Neuronal stem cell (in vitro differentiated cells): Measurements from ENCODE around the gene SLC40A1.

ENCODE experiments used
- DNase-seq: peaks from one replicate; pipeline ENCODE4 v3.0.0-alpha.2; 2013; ENCODE audit warnings: low spot score
- H2AFZ ChIP-seq: one replicate; pipeline ENCODE4 v1.6.1; 2013; ENCODE audit warnings: mild to moderate bottlenecking, low read length, inconsistent platforms
- H2AK5ac ChIP-seq: 2 replicates; pipeline ENCODE4 v1.6.1; 2013; ENCODE audit warnings: low read depth, mild to moderate bottlenecking, inconsistent platforms, low read length, moderate library complexity, mixed read lengths
- H2BK120ac ChIP-seq: 2 replicates; pipeline ENCODE4 v1.6.1; 2013; ENCODE audit warnings: low read depth, mild to moderate bottlenecking, inconsistent platforms, low read length, moderate library complexity, mixed read lengths
- H2BK12ac ChIP-seq: one replicate; pipeline ENCODE4 v1.6.1; 2013; ENCODE audit warnings: low read length, inconsistent platforms
- H2BK15ac ChIP-seq: 2 replicates; pipeline ENCODE4 v1.6.1; 2013; ENCODE audit warnings: mild to moderate bottlenecking, low read length, inconsistent platforms, mixed read lengths
- H2BK5ac ChIP-seq: one replicate; pipeline ENCODE4 v1.6.1; 2013; ENCODE audit warnings: inconsistent platforms, mild to moderate bottlenecking, low read length, moderate library complexity
- H3K14ac ChIP-seq: one replicate; pipeline ENCODE4 v1.6.1; 2013; ENCODE audit warnings: low read length, inconsistent platforms
- H3K18ac ChIP-seq: 2 replicates; pipeline ENCODE4 v1.6.1; 2013; ENCODE audit warnings: low read length, inconsistent platforms
- H3K23ac ChIP-seq: 2 replicates; pipeline ENCODE4 v1.6.1; 2013; ENCODE audit warnings: low read depth, mild to moderate bottlenecking, mixed read lengths, low read length, inconsistent platforms; ENCODE audit not compliant: poor library complexity
- H3K27ac ChIP-seq: replicated peaks from 3 replicates; pipeline ENCODE4 v1.5.1; 2013; ENCODE audit warnings: low read length, inconsistent platforms
- H3K27me3 ChIP-seq, 3 experiments: 2 replicates each; pipeline ENCODE4 v1.6.1; 2013; ENCODE audit warnings: low read length in 3 of 3, mild to moderate bottlenecking in 2 of 3, inconsistent platforms in 1 of 3, low read depth in 1 of 3, mixed read lengths in 1 of 3, moderate library complexity in 1 of 3; ENCODE audit not compliant: control insufficient read depth in 3 of 3, insufficient read depth in 3 of 3
- H3K36me3 ChIP-seq, 2 donors: replicated peaks in 1 of 2; 2 replicates each; pipeline ENCODE4 v1.6.1; 2013; ENCODE audit warnings: low read length in 2 of 2; ENCODE audit not compliant: control insufficient read depth in 2 of 2, insufficient read depth in 2 of 2
- H3K4ac ChIP-seq: 2 replicates; pipeline ENCODE4 v1.6.1; 2013; ENCODE audit warnings: inconsistent platforms, mild to moderate bottlenecking, low read length, moderate library complexity
- H3K4me1 ChIP-seq, 2 donors: 1 replicate in 1 of 2; 2 replicates in 1 of 2; pipeline ENCODE4 v1.6.1; 2013; ENCODE audit warnings: low read length in 2 of 2, low read depth in 1 of 2; ENCODE audit not compliant: control insufficient read depth in 2 of 2, insufficient read depth in 1 of 2
- H3K4me2 ChIP-seq: one replicate; pipeline ENCODE4 v1.6.1; 2013; ENCODE audit warnings: mild to moderate bottlenecking, low read length, inconsistent platforms; ENCODE audit not compliant: insufficient read depth, poor library complexity, severe bottlenecking
- H3K4me3 ChIP-seq, 2 donors: 2 replicates each; pipeline ENCODE4 v1.5.1; 2013; ENCODE audit warnings: low read length in 2 of 2, mild to moderate bottlenecking in 2 of 2, inconsistent platforms in 1 of 2, moderate library complexity in 1 of 2
- H3K79me1 ChIP-seq: one replicate; pipeline ENCODE4 v1.6.1; 2013; ENCODE audit warnings: low read depth, mild to moderate bottlenecking, inconsistent platforms, low read length, moderate library complexity
- H3K9ac ChIP-seq: one replicate; pipeline ENCODE4 v1.6.1; 2013; ENCODE audit warnings: mild to moderate bottlenecking, low read depth, low read length, inconsistent platforms; ENCODE audit not compliant: poor library complexity
- H3K9me3 ChIP-seq, 2 donors: replicated peaks in 1 of 2; 2 replicates each; pipeline versions ENCODE3 to v1.6.1; 2013; ENCODE audit warnings: low read length in 2 of 2, mild to moderate bottlenecking in 2 of 2, inconsistent platforms in 1 of 2, low read depth in 1 of 2, mixed read lengths in 1 of 2, moderate library complexity in 1 of 2; ENCODE audit not compliant: control insufficient read depth in 2 of 2, insufficient read depth in 1 of 2
- H4K8ac ChIP-seq: one replicate; pipeline ENCODE4 v1.6.1; 2013; ENCODE audit warnings: low read depth, mild to moderate bottlenecking, inconsistent platforms, low read length, moderate library complexity
- H4K91ac ChIP-seq: one replicate; pipeline ENCODE4 v1.6.1; 2013; ENCODE audit warnings: low read length, low read depth, mild to moderate bottlenecking, inconsistent platforms; ENCODE audit not compliant: poor library complexity
- WGBS, 2 donors: extraction: QIAGEN DNeasy Blood & Tissue Kit; methylation state at CpG; one replicate each; pipeline ENCODE4 v1.1.7; 2013; ENCODE audit warnings: missing lambda C conversion rate in 2 of 2, mixed read lengths in 1 of 2; ENCODE audit not compliant: insufficient read length in 2 of 2, insufficient replicate concordance in 1 of 2; ENCODE audit errors: extremely low coverage in 2 of 2; 5-methylcytosine and 5-hydroxymethylcytosine counted together

SLC40A1 gene

DNA sequence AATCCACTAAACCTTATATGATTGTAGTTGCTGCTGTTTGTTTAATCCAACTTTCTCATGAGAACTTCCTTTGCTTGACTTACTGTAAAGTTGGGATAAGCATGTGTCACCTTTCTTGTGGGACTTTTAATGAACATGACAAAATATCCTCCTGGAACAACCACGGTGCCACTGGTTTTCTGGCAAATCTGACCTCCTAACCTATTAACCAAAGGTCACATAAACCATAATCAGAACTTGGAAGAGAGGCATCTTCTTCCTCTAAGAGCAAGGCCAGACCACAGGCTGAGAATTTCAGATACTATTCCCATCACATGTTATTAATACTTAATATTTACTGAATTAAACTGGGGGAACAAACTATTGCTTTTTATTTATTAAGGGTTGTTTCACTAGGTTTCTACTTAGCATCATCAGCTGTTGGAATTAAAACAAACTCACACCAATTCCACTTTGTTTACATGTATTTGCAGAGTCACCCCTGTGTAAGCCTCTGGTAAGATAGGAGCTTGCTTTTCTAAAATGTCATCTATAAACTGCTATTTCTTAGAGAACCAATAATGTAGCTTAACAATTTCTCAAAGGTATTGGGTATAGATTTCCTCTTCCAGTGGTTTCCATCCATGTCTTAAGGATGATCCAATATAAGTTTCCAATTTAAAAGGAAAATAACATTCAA, 2.2 kb downstream of the SLC40A1 start:
- WGBS, 2 donors: no CpG with 5 or more reads among the region's 1 CpG
- no peak overlapping the region for H2AFZ ChIP-seq
- no peak overlapping the region for H2AK5ac ChIP-seq
- no peak overlapping the region for H4K91ac ChIP-seq
- H3K27ac ChIP-seq: no peak overlapping the region
- no peak overlapping the region for H2BK120ac ChIP-seq
- H3K23ac ChIP-seq: no peak overlapping the region
- H4K8ac ChIP-seq: no peak overlapping the region
- no peak overlapping the region for H3K4me2 ChIP-seq
- peaks cover 9 to 34% (median 29%) of the 10 kb centered on the region in 3 experiments for H3K27me3 ChIP-seq
- no peak overlapping the region for H3K14ac ChIP-seq
- H3K36me3 ChIP-seq: no peaks in the 10 kb centered on the region
- H3K9me3 ChIP-seq: peaks cover 1 to 6% of the 10 kb centered on the region in 2 donors
- H3K79me1 ChIP-seq: no peaks in the 10 kb centered on the region
- H3K4ac ChIP-seq: no peak overlapping the region
- no peak overlapping the region for H2BK5ac ChIP-seq
- H3K4me3 ChIP-seq: no peak overlapping the region
- H3K18ac ChIP-seq: no peak overlapping the region
- DNase-seq: no peak
- peaks cover 2 to 5% of the 10 kb centered on the region in 2 donors for H3K4me1 ChIP-seq
- no peak overlapping the region for H2BK12ac ChIP-seq
- no peak overlapping the region for H2BK15ac ChIP-seq
- no peak overlapping the region for H3K9ac ChIP-seq

DNA sequence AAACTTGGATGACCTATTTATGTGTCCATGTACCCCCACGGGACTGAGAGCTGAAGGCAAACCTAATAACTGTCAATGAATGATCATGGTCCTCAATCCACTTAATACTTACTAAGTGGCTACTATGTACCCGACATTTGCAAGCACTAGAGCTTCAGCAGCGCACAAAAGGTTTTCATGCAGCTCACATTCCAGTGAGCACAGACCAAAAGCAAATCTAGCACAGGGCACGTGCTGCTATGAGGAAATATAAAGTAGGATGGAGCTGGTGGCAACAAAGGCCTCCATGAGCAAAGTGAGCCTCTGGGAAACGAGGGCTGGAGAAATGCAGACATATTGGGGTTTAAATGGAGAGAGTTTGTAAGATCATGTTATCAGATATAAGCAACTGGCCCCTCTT, 3.5 kb downstream of the SLC40A1 start:
- no peak overlapping the region for H3K18ac ChIP-seq
- H4K91ac ChIP-seq: no peak overlapping the region
- no peak for DNase-seq
- no peaks in the 10 kb centered on the region for H3K79me1 ChIP-seq
- H2BK15ac ChIP-seq: no peak overlapping the region
- no peak overlapping the region for H2BK5ac ChIP-seq
- peaks cover 2 to 5% of the 10 kb centered on the region in 2 donors for H3K4me1 ChIP-seq
- H3K4me2 ChIP-seq: no peak overlapping the region
- no peak overlapping the region for H4K8ac ChIP-seq
- H2BK12ac ChIP-seq: no peak overlapping the region
- WGBS, 2 donors: no CpG with 5 or more reads among the region's 5 CpGs
- no peak overlapping the region for H3K27ac ChIP-seq
- H3K9ac ChIP-seq: no peak overlapping the region
- H3K27me3 ChIP-seq: peaks cover 9 to 27% (median 16%) of the 10 kb centered on the region in 3 experiments
- H2AK5ac ChIP-seq: no peak overlapping the region
- H3K14ac ChIP-seq: no peak overlapping the region
- H3K4ac ChIP-seq: no peak overlapping the region
- no peak overlapping the region for H3K23ac ChIP-seq
- H2AFZ ChIP-seq: no peak overlapping the region
- H3K9me3 ChIP-seq: peaks cover 1 to 6% of the 10 kb centered on the region in 2 donors
- no peaks in the 10 kb centered on the region for H3K36me3 ChIP-seq
- H3K4me3 ChIP-seq: no peak overlapping the region
- no peak overlapping the region for H2BK120ac ChIP-seq

DNA sequence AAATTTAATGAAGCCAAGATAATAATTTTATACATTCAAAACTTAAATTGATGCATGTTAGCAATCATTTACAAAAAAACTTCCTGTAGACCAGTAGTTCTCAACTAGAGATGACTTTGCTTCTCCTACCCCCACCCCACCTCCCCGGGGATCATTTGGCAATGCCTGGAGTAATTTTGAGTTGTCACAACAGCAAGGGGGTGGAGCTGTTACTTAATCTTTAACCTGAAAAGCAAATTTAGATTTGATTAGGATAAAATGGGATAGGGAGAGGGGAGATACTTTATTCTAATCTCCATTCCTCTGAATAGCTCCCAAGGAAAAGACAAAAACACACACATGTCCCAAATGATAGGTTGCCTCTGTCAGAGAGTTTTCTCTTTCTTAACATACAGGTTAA, 4.2 kb downstream of the SLC40A1 start:
- Histone ChIP-seq H2BK15ac (no peak overlapping the region), H2BK12ac (no peak overlapping the region), H3K79me1 (no peaks in the 10 kb centered on the region), H3K36me3 (no peaks in the 10 kb centered on the region), H3K27me3 (peaks cover 5 to 19% (median 9%) of the 10 kb centered on the region in 3 experiments), H3K18ac (no peak overlapping the region), H2BK5ac (no peak overlapping the region), H3K4me2 (no peak overlapping the region), H4K8ac (no peak overlapping the region), H3K14ac (no peak overlapping the region), H3K23ac (no peak overlapping the region), H3K9ac (no peak overlapping the region), H2AFZ (no peak overlapping the region), H2BK120ac (no peak overlapping the region), H3K9me3 (peaks cover 0 to 1% of the 10 kb centered on the region in 2 donors), H3K4me3 (no peak overlapping the region), H4K91ac (no peak overlapping the region), H3K4ac (no peak overlapping the region), H2AK5ac (no peak overlapping the region), H3K4me1 (peaks cover 2 to 5% of the 10 kb centered on the region in 2 donors), H3K27ac (no peak overlapping the region)
- DNase-seq: no peak
- WGBS, 2 donors: no CpG with 5 or more reads among the region's 1 CpG

DNA sequence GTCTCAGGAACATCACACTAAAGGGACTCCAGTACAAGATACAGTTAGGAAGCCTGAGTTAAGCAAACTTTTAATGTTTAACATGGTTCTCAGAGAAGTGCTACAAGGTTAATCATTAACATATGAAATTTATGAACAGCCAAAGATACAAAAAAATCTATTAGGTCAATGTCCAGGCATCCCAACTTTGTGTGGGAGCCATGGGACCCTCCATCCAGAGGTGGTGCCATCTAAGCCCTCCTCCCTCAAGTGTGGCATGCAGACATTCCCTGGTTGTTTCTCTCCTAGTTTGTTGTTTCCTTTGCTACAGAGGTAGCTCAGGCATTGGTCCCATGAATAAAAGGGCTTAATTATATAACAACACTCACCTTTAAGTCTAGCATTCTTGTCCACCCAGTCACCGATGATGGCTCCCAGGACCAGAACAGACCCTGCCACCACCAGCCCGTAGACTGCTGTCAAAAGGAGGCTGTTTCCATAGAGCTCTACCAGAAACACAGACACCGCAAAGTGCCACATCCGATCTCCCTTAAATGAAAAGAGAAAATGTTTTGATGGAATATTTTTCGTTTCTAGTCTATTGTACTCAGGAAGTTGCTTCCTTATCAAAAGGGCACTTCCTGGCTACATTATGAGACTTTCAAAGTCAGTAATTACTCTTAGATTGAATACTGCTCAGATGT, 5.7 kb downstream of the SLC40A1 start:
- no peak overlapping the region for H2BK5ac ChIP-seq
- no CpG with 5 or more reads among the region's 5 CpGs for WGBS, 2 donors
- no peak overlapping the region for H3K27ac ChIP-seq
- H3K18ac ChIP-seq: no peak overlapping the region
- no peak overlapping the region for H3K4me3 ChIP-seq
- no peak overlapping the region for H2AFZ ChIP-seq
- H3K14ac ChIP-seq: no peak overlapping the region
- H2BK15ac ChIP-seq: no peak overlapping the region
- no peak overlapping the region for H3K9ac ChIP-seq
- peaks cover 0 to 3% of the 10 kb centered on the region in 2 donors for H3K36me3 ChIP-seq
- no peak for DNase-seq
- H4K91ac ChIP-seq: no peak overlapping the region
- no peaks in the 10 kb centered on the region for H3K79me1 ChIP-seq
- no peaks in the 10 kb centered on the region for H3K9me3 ChIP-seq
- peaks cover 0 to under 1% of the 10 kb centered on the region in 2 donors for H3K4me1 ChIP-seq
- H2AK5ac ChIP-seq: no peak overlapping the region
- H2BK120ac ChIP-seq: no peak overlapping the region
- H3K27me3 ChIP-seq: peaks cover 2 to 8% (median 2%) of the 10 kb centered on the region in 3 experiments
- H2BK12ac ChIP-seq: no peak overlapping the region
- no peak overlapping the region for H3K23ac ChIP-seq
- no peak overlapping the region for H4K8ac ChIP-seq
- H3K4me2 ChIP-seq: no peak overlapping the region
- H3K4ac ChIP-seq: no peak overlapping the region
